Ureter (tissue), 1 donor: ENCODE results near the gene LEFTY1. TPM values are rescaled to one million over a fixed set of nuclear protein-coding genes. Genes with fewer than 3 reads are reported as not detected.
A peak's percentile ranks its signal among the peaks of the same experiment; 100 is the strongest.
"Not testable (repeated sequence)": the region's sequence is repeated elsewhere in the genome, so short reads cannot be mapped to it uniquely, and the experiment has no call there.

Experiments
- DNase-seq: peaks from one replicate; pipeline ENCODE4 v3.0.0-alpha.2; 2020; ENCODE audit warnings: low spot score
- total RNA-seq: library from RNA; stranded (reverse); gene quantifications from one replicate; pipeline ENCODE4 v1.2.4, GENCODE V29; 2023
- donor health status: DM: yes; HTN: yes; CAD: no.

LEFTY1 gene
- total RNA-seq, 1 donor from 2014 or later: 0.60 TPM

DNA sequence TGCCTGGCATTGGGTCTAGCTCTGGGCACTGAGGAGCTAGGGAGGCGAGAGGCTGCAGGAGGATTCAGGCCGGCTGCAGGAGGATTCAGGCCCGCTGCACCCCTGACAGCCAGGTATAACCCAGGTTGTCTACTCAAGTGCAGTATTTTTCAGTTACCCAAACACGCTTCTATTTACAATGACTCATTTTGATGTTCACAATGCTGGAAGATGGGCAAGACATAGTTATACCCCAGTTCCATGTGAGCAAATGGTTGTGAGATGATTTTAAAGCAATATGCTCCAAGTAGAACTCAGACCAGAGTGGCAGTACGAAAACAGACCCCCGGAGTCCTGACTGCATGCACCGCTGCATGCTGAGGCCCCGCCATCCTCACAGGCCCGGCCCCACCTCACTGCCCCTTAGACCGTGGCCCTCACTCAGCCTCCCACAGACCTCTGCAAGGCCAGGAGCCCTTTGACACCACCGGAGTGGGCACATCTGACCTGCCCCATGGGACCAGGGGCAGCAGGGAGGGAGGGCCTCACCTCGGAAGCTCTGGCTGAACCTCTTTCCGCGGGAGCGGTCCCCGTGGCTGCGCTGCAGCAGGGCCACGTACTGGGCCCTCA is 553 bp downstream of the LEFTY1 start:
- no peak for DNase-seq

DNA sequence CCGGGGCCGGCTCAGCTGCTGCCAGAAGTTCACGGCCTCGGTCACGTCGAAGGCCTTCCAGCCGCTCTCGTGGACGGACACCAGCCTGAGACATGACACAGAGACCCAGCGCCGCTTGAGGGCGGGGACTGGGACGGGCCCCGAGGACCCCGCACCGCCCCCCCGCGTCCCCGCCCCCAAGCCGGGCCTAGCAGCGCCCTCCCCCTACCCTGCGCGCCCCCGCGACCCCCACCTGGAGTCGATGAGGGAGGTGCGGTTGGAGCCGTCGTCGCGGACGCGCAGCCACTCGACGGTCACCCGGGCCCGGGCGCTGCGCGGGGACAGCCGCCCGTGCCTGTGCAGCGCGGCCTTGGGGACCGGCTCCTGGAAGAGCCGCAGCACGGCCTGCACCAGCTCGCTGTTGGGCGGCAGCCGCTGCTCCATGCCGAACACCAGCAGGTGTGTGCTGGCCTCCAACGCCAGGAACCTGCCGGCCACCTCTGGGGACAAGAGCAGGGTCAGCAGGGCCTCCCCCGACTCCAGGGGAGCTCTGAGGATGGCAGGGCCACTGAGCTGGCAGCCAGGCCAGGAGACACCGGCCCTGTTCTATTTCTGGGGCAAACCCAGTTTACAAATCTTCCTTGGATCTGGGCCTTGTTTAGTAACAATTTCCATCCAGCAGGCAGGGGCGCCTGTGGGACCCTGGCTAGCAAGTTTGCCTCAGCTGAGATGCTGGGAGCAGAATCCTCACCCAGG is 1.2 kb downstream of the LEFTY1 start:
- DNase-seq: not testable (repeated sequence)

DNA sequence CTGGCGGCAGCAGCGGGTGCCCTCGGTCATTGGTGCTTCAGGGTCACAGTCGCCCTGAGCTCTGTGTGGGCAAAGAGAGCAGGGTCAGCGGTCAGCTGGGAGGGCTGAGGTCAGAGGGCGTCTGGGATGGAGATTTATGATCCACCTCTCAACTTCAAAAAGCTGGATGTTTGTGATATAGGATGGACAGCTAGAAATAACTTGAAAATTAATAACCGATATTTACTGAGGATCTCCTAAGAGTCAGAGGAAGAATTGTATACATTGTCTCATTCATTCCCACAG is 2.0 kb downstream of the LEFTY1 start:
- no peak for DNase-seq

DNA sequence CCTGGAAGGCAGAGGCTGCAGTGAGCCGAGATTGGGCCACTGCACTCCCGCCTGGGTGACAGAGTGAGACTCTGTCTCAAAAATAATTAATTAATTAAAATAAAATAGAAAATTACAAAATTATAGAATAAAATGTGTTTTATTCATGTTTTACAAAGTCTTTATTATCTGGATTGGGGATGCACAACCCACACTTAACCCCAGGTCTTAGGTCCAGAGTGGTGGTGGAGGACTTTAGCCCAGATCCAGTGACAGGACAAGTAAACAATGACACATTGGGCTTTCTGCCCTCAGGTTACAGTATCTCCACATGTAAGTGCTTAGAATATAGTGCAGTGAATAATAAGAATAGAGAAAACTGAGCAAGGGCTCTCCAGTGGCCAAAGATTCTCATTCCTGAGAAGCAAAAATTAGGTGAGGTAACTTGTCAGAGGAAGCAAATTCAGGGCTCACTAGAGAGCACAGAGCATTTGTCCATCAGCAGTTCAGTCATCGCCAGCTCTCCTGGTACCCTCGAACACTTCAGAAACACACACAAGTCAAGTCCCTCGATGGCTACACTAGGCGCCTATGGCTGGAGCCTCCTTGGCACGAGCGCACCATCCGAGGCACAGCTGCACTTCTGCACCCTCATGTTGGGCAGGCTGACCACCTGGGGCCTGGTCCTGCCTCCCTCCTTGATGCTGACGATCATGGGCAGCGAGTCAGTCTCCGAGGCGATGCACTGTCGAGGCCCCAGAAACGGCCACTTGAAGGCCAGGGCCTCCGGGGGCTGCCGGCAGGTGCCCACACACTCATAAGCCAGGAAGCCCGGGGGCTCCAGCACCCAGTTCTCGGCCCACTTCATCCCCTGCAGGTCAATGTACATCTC is 2.6 kb downstream of the LEFTY1 start:
- no peak for DNase-seq

DNA sequence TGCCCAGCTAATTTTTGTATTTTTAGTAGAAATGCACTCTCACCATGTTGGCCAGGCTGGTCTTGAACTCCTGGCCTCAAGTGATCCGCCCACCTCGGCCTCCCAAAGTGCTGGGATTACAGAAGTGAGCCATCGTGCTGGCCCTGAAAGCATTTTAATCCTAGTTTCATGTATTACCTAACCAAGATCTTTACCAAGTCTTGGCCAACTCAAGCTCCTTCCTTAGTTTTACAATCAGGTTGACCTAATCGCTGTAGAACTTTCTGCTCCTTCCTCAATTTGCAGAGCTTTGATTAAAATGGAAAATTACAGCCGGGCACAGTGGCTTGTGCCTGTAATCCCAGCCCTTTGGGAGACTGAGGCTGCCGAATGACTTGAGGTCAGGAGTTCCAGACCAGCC is 3.6 kb downstream of the LEFTY1 start:
- no peak for DNase-seq

DNA sequence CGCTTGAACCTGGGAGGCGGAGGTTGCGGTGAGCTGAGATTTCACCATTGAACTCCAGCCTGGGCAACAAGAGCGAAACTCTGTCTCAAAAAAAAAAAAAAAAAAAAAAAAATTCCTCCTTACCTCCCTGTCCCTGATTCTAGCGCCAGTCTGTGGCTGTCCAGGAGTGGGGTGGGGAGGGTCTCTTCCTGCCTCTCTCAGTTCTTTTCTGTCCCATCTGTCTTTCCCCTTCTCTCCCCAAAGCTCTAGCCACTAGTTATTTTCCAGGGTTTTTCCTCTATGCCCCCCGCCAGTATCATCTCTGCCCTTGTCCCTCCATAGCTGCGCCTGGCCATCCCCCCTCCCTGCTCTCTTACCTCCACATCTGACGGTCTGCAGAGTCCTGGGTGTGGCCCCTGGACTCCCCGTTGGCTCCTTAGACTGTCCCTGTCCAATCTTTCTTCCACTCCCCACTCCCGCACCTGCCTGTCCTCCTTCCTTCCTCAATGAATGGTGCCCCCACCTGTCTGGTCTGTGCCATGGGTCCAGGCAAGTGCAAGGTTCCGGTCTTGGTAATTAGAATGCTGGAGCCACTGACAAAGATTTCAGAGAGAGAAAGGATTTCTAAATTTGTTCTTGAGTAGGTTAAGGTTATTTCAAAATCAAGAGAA is 5.2 kb downstream of the LEFTY1 start:
- DNase-seq: no peak

DNA sequence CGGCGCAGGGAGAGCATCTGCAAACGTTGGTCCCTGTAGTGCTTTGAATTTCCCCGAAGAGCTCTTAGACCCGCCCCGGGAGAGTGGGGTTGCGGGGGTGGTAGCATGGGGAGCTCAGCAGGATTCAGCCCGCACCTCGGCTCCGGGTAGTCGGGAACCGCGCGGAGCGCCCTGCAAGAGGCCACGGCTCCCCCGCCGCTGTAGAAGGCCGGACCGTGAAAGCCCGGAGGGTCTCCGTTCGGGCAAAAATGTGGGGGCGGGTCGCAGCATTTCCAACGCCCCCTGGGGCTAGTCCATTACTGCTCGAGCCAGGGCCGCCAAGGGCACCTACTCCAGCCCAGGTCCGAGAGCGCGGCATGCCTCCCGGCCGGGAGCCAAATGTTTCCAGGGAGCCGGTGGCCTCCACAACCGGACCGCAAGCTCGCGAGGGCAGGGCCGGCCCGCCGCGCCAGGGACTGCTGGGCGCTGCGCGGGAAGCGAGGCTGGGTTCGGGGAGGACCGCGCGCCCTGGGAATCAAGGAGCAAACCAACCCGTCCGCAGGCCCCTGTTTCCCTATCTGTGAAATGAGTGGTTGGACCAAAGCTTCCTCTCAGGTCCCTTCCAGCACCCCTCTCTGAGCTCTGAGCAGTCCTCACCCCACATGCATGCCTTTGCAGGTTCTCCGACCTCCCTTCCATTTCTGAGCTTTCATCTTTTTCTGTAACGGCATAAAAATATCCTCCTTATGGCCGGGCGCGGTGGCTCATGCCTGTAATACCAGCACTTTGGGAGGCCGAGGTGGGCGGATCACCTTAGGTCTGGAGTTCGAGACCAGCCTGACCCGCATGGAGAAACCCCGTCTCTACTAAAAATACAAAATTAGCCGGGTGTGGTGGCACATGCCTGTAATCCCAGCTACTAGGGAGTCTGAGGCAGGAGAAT is 6.0 kb downstream of the LEFTY1 start:
- DNase-seq: peak; percentile 64

DNA sequence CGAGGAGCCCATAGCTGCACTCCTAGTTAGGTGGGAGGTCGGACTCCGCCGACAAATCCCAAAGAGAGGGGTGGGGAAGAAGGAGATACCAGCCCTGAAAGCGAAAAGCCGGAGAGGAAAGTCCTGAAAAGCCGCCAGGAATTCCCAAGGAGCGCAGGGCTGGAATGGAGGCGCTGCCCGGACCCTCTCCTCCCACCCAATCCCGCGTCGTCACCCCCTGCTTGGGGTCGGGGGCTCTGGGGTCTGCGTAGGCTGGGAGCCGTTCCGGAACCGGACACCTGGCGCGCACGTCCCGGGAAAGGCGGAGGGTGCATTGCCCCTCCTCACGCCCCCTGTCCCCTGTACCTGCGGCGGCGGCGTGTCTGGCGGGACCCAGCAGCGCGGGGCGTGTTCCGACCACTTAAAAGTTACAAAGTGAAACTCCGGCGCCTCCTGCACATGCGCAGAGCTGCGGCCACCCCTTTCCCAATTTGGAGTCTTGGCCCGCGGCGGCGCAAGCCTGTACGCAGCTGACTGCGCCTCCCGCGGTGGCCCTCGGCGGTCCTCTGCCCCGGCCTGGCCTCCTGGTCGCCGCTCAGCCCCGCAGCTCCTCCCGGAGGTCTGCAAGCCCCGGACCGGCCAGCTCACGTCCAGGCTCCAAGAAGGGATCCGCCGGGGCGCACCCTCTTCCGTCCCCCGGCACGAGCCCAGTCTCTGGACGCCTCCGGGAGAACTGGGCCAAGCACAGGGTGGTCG is 6.8 kb downstream of the LEFTY1 start, which contains the start of gene TMEM63A:
TMEM63A (minus strand) TSS at position 422 of the 735 bp plus-strand sequence. CDS start 4,800 bp downstream, outside the sequence.
- peak; percentile 95 for DNase-seq

DNA sequence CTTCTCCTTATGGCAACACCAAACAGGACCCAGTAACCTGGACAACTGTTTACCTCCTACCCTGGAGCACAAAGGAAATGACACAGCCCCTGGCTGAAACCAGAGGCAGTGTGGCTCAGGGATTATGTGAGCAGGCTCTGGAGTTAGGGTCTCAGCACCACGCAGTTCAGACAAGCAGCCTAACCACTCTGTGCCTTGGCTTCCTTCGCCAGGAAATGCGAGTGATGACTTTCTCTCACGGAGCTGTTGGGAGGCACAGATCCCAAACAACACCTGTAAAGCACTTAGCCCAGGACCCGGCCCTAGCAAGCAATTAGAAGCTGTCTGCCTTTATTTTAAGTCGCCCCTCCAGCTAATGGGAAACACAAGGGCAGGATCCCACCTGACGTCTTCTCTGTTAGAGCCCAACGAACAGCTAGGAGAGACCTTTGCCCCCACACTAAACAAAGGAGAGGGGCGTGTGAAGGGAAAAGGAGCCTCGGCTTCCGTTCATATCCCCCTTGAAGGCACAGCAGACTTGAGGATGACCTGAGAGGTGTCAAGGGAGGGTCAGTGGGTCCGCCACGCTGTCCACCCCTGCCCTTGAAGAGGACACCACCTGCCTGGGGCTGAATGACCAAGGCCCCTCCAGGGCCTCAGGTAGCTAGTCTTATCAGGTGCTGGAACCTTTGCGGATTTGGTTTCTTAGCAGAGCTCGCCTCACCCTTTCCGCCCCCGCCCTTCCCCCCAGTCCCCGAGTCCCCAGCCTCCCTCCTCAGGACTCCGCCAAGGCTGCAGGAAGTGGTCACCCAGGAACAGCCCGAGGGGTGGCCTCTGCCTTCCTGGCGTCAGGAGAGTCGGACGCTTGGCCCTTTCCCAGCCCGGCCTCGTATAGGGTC is 7.6 kb downstream of the LEFTY1 start:
- peak; percentile 84 for DNase-seq

DNA sequence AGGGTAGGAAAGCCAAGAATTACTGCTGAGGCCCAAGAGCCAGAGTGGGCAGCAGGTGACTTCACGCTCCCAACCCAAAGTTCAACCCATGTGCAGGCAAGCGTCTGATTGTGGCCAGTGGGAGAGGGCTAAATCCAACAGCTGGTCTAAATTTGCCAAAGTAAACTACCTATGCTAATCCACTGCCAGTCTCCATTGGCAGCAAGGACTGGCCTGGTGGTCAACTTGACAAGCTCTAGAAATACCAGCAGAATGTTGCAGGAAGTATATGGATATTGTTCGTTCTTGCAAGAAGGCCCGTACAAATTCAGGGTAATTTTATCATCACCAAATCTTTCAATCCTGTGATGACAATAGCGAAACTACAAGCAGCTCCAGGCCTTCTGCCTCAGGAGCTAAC is 8.3 kb downstream of the LEFTY1 start:
- no peak for DNase-seq

DNA sequence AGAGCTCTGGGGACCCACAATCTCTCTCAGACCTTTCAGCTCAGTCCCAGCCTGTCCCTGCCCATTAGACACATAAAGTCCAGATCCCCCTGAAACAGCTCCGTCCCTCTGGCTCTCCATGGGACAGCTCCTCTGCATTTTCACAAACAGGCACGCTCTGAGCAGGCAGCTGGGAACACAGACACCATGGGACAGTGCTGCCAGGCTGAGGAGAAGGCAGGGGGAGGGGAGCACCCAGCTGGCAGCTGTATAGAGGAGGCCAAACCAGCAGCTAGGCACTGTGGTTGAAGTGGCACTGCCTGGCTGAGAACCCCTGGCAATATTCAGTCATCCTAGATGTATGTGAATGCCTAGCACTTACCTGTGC is 8.7 kb downstream of the LEFTY1 start:
- DNase-seq: no peak

DNA sequence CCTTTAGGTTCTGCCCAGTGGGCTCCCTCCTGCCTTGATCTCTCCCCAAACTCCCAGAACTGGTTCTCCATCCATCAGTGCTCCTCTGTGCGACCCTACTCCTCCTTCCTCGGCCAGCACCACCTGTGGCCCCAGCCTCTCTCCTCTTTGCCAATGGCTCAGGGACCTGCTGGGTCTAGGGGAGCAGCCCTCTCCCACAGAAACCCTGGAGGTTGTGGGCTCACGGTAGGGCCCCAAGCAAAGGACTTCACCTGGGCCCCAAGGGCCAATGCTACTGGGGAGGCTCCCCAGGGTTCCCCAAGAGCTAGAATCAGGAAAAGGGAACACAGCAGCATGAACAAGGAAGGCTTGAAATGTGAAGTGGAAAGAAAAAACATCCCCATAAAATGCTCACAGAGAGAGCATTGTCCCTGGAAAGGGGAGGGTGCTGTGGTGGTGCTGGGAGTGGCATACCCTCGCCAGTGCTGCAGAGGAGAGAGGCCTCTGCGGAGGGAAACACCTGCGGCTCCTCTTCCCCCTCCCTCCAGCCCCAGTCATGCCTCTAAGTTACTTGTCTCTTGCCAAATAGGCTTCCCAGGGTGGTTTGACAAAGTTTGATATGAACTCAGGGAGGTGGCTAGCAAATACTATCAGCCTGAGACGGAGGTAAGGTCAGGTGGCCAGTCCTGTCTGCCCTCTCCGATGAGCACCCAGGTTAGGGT is 9.3 kb downstream of the LEFTY1 start:
- no peak for DNase-seq

DNA sequence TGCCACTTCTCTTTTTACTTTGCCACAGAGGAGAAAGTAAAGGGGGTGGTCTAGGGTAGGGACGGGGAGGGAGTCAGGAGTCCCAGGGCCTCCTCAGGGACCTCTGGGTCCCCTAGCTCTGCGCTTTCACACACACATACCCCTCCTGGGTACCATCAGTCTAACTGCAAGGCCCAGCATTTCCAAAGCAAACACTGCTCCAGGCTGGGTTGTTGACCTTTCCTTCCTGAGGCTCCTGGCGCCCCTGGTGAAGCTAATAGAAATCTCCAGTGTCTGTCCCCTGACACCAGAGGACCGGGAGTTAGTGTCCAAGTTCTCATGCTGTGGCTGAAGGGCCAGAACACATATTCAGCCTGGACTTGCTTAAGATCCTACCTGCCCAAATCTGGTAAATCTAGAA is 10.7 kb downstream of the LEFTY1 start:
- DNase-seq: no peak

DNA sequence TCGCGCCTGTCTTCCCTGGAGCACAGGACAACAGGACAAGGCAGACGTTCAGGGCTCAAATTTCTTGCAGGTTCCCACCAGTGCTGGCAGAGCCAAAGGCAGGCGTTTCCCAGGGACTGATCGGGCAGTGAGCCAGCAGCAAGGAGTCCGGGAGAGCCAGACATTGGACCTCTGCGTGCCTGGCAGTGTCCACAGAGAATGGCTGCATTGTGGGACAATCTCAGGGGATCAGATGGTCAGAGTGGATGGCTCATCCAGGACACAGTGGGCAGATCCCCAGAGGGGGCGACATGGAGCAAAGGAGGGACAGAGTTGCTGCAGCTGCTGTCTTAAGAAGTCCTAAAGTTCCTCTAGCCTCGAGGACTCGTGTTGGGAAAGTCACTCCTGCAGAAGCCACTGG is 11.4 kb downstream of the LEFTY1 start:
- peak; percentile 68 for DNase-seq

DNA sequence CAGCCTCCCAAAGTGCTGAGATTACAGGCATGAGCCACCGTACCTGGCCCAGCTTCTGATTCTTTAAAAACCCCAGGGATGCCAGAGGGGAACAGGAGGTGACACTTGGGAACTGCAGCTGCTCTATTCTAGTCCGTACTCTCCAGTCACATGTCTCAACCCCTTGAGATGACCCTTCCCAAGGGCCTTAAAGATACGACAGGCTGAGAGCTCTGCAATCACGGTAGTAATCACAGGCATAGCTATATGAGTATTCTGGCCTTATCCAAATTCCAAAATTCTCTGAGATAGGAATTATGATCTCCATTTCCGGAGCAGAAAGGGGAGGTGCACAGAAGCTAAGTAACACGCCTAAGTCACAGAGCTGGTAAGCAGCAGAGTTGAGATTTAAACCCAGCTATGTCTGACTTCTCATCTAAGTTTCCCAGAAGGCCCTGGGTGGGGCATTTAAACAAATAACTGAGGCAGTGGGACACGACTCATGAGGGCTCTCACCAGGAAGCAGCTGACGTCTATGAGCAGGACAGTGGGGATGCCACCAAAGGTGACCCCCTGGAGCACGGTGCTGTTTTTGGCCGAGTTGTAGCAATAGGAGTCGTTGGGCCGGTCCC is 11.9 kb downstream of the LEFTY1 start:
- no peak for DNase-seq

DNA sequence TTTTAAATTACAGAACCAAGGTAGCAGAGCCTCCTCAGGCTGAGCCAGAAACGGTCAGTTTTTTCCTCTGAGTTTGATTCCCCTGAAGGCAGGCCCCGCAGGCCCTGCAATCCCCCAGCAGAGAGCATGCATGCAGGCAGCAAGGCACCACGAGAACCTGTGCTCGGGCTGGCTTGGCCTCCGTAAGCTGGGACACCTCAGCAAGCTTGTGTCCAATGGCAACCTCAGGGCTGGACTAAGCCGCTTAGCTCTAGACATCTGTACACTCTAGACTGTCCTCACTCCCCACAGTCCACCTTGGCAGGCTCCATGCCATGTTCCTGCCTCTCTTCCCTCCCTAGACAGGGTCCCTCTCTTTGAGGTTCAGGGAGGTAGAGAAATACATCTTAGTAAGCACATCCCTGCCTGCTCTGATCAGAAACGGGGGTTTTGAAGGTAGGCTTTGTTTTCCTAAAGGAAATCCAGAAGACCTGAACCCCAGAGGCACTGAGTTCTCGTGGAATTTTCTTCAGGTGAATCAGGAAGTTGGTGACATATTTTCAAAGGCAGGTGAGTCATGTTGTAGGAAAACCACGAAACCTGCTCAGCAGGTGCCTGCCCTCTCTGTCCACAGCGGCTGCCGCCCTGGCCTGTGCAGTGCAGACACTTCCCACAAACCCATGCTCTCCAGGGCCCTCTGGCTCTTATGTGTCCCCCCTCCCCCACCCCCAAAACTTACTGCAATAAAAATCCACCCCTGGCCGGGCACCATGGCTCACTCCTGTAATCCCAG is 13.7 kb downstream of the LEFTY1 start:
- DNase-seq: peak; percentile 80

DNA sequence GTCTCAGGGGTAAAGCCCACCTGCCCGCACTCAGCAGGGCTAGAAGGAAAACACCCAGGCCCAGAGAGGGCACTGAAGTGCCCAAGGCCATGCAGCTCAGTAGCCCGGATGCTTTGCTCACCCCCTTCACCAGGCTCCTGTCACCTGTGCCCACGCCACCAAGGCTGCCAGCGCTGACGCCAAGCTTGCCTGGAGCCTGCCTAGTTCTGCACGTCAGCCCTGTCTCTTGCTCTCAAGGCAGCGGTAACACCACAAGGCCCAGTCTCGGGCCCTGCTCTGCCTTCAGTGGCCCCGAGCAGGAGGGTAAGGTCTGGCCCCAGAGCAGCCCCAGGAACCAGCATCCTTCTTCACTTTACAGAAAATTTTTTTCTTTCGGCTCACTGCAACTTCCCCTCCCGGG is 14.5 kb downstream of the LEFTY1 start:
- DNase-seq: no peak
